GM23338 (cell line): ENCODE data around the gene TEX14. TPM values are rescaled to one million over a fixed set of nuclear protein-coding genes. Genes with fewer than 3 reads are reported as not detected.

Source experiments
- ATAC-seq: fragments of 200-7000 bp; cut with Tn5 transposase; 3 replicates; pipeline ENCODE4 v1.9.1; 2020
- DNase-seq: peaks from one replicate; pipeline ENCODE4 v3.0.0-alpha.2; 2015; ENCODE audit warnings: low spot score
- H2AFZ ChIP-seq: fragments of 200-600 bp; sonication (generic); 2 replicates; pipeline ENCODE4 v1.8.0; 2016; ENCODE audit warnings: antibody characterized with exemption, mild to moderate bottlenecking, moderate library complexity
- H3F3A ChIP-seq: fragments of 200-600 bp; sonication (generic); replicated peaks from 2 replicates; pipeline ENCODE4 v1.8.0; 2017; ENCODE audit warnings: antibody characterized with exemption, mixed run types, low read depth
- H3K27ac ChIP-seq: fragments of 200-600 bp; sonication (generic); 2 replicates; pipeline ENCODE4 v1.6.1; 2016; ENCODE audit warnings: low read depth
- H3K27me3 ChIP-seq: fragments of 200-600 bp; sonication (generic); 2 replicates; pipeline ENCODE4 v1.8.0; 2016; ENCODE audit warnings: mild to moderate bottlenecking, mixed run types, moderate library complexity; ENCODE audit not compliant: insufficient read depth
- H3K36me3 ChIP-seq: fragments of 200-600 bp; sonication (generic); 2 replicates; pipeline ENCODE4 v1.8.0; 2016; ENCODE audit warnings: mild to moderate bottlenecking; ENCODE audit not compliant: insufficient read depth
- H3K4me1 ChIP-seq: fragments of 200-600 bp; sonication (generic); 2 replicates; pipeline ENCODE4 v1.8.0; 2016; ENCODE audit warnings: mild to moderate bottlenecking, moderate library complexity; ENCODE audit not compliant: insufficient read depth
- H3K4me2 ChIP-seq: fragments of 200-600 bp; sonication (generic); 2 replicates; pipeline ENCODE4 v1.7.1; 2017; ENCODE audit warnings: mixed run types
- H3K4me3 ChIP-seq: fragments of 200-600 bp; sonication (generic); 2 replicates; pipeline ENCODE4 v1.6.1; 2016; ENCODE audit warnings: mixed run types
- H3K79me2 ChIP-seq: fragments of 200-600 bp; sonication (generic); replicated peaks from 2 replicates; pipeline ENCODE4 v1.8.0; 2017; ENCODE audit warnings: mild to moderate bottlenecking; ENCODE audit not compliant: insufficient read depth
- H3K9me2 ChIP-seq: fragments of 200-600 bp; sonication (generic); 2 replicates; pipeline ENCODE4 v1.8.0; 2017; ENCODE audit not compliant: insufficient read depth
- H4K20me1 ChIP-seq: fragments of 200-600 bp; sonication (generic); replicated peaks from 2 replicates; pipeline ENCODE4 v1.8.0; 2017; ENCODE audit warnings: mild to moderate bottlenecking; ENCODE audit not compliant: insufficient read depth
- H3K27ac Mint-ChIP-seq: 2 replicates; pipeline ENCODE4 v1.8.0; 2020; ENCODE audit warnings: inconsistent platforms, mild to moderate bottlenecking, moderate library complexity, mixed read lengths
- H3K27me3 Mint-ChIP-seq: 3 replicates; pipeline ENCODE4 v1.8.0; 2022; ENCODE audit warnings: low read depth, mild to moderate bottlenecking, moderate library complexity, mixed read lengths, inconsistent platforms; ENCODE audit not compliant: insufficient read depth, poor library complexity
- H3K36me3 Mint-ChIP-seq: 3 replicates; pipeline ENCODE4 v1.8.0; 2021; ENCODE audit warnings: low read depth, mild to moderate bottlenecking, inconsistent platforms, moderate library complexity, mixed read lengths
- H3K4me1 Mint-ChIP-seq: 3 replicates; pipeline ENCODE4 v1.8.0; 2020; ENCODE audit warnings: mild to moderate bottlenecking, inconsistent platforms, mixed read lengths
- H3K4me3 Mint-ChIP-seq: 3 replicates; pipeline ENCODE4 v1.8.0; 2021; ENCODE audit warnings: moderate library complexity, mild to moderate bottlenecking, inconsistent platforms, mixed read lengths
- H3K9me3 Mint-ChIP-seq: 3 replicates; pipeline ENCODE4 v1.8.0; 2020; ENCODE audit warnings: moderate library complexity, mild to moderate bottlenecking, inconsistent platforms, mixed read lengths
- NANOG ChIP-seq: IDR thresholded peaks from 2 replicates; pipeline ENCODE4 v1.6.1; 2016; ENCODE audit warnings: antibody characterized with exemption, borderline replicate concordance
- POLR2AphosphoS5 ChIP-seq: IDR thresholded peaks from 2 replicates; pipeline ENCODE4 v1.6.1; 2016; ENCODE audit warnings: antibody characterized with exemption, low read depth
- ZNF331 ChIP-seq: fragments of 250-450 bp; sonication (Bioruptor Pico); IDR thresholded peaks from 2 replicates; pipeline ENCODE4 v1.5.0; 2020; ENCODE audit warnings: low read depth, mild to moderate bottlenecking, moderate library complexity
- ZNF462 ChIP-seq: fragments of 250-450 bp; sonication (Bioruptor Pico); IDR thresholded peaks from 2 replicates; pipeline ENCODE4 v1.5.0; 2020; ENCODE audit warnings: mild to moderate bottlenecking, moderate library complexity
- polyA plus RNA-seq: library from polyadenylated mRNA; unstranded; fragments of >200 nt; fragmentation: Nextera tagmentation; extraction: Ambion mirVana; gene quantifications from 2 replicates; pipeline ENCODE4 v1.2.1, GENCODE V29; 2016
- total RNA-seq: library from RNA; depleted of rRNA; stranded (reverse); fragments of >200 nt; shearing (Covaris generic); gene quantifications from 2 replicates; pipeline ENCODE4 v1.2.3, GENCODE V29; 2014

The TEX14 gene
- total and polyA plus RNA-seq, 2 experiments from 2014 or later = 0.80 to 2.6 TPM

- no peak for TF ChIP-seq ZNF462 (CRISPR knock-in tag)
Measured at GRCh38 chr17:58669853-58670252, 22.0 kb downstream of the TEX14 start (continued).

- Histone ChIP-seq H3K4me1 (peaks cover 10% of the 10 kb centered on the region; the same call in 1 of the 2 replicates), H3K79me2 (no peaks in the 10 kb centered on the region), H3F3A (no peaks in the 10 kb centered on the region), H3K27me3 (no peaks in the 10 kb centered on the region), H3K9me2 (no peaks in the 10 kb centered on the region), H2AFZ (peak overlapping the region; percentile 88), H3K27ac (no peak overlapping the region), H3K4me2 (no peak overlapping the region), H3K36me3 (no peaks in the 10 kb centered on the region), H3K4me3 (no peak overlapping the region), H4K20me1 (no peaks in the 10 kb centered on the region)
- H3K9me3 Mint-ChIP-seq = no peaks in the 10 kb centered on the region
- no peak for ATAC-seq
- no peaks in the 10 kb centered on the region for H3K27me3 Mint-ChIP-seq
- no peaks in the 10 kb centered on the region for H3K36me3 Mint-ChIP-seq
- TF ChIP-seq POLR2AphosphoS5 (no peak), ZNF331 (CRISPR knock-in tag) (no peak), NANOG (no peak)
- no peak overlapping the region for H3K27ac Mint-ChIP-seq
- DNase-seq = no peak
- H3K4me1 Mint-ChIP-seq = peaks cover 13% of the 10 kb centered on the region
- H3K4me3 Mint-ChIP-seq = no peak overlapping the region
Measured at GRCh38 chr17:58668598-58668935, 23.3 kb downstream of the TEX14 start.
